Measurements from ENCODE around the gene DMD.

- TF ChIP-seq CTCF (conservative IDR thresholded peaks at IDR 0.05) = no peak
- TF ChIP-seq EZH2 (IDR thresholded peaks at IDR 0.05; ENCODE audit: low read depth) = no peak
These were observed 1714.3 kb downstream of the DMD start for GRCh38 chrX:31497086-31497485.
